ENCODE measurements around the gene TMEM178B.

- TF ChIP-seq POLR2AphosphoS5 (IDR thresholded peaks at IDR 0.05; ENCODE audit: borderline replicate concordance, low read depth, low read length) (no peak), EZH2 (IDR thresholded peaks at IDR 0.05) (no peak), FOXP2 (optimal IDR thresholded peaks at IDR 0.05; ENCODE audit: control extremely low read depth, extremely low read length, insufficient read depth) (no peak)
Observed at GRCh38 chr7:141431711-141432110, 357.8 kb downstream of the TMEM178B start.
